SK-N-SH (cell line): ENCODE data around the gene C1orf35. TPM values are rescaled to one million over a fixed set of nuclear protein-coding genes. Genes with fewer than 3 reads are reported as not detected.

Source experiments
- CTCF ChIA-PET: fragments of 300-600, 350-600 bp; formaldehyde crosslinking; extraction: SDS; loops from one replicate; lab custom pipeline; 2021; lab: Yijun Ruan, JAX
- POLR2A ChIA-PET: fragments of 350-600 bp; sonication (Branson Sonifier 250); formaldehyde crosslinking; extraction: SDS; loops from one replicate; lab custom pipeline; 2020; ENCODE audit warnings: antibody characterized with exemption, inconsistent platforms; lab: Yijun Ruan, JAX
- DNase-seq: peaks from one replicate; pipeline ENCODE4 v3.0.0; 2012
- H2AFZ ChIP-seq: fragments of 200-600 bp; sonication (generic); 2 replicates; pipeline ENCODE4 v1.8.1; 2016; ENCODE audit warnings: antibody characterized with exemption, mild to moderate bottlenecking, low read depth
- H3F3A ChIP-seq: fragments of 200-600 bp; sonication (generic); replicated peaks from 2 replicates; pipeline ENCODE3; 2016; ENCODE audit warnings: antibody characterized with exemption, mild to moderate bottlenecking; ENCODE audit not compliant: insufficient read depth
- H3K27ac ChIP-seq, 2 experiments: fragments of 200-500 bp in 1 of 2; fragments of 200-600 bp in 1 of 2; sonication (Bioruptor generic) in 1 of 2; sonication (generic), shearing (Covaris generic) in 1 of 2; 2 replicates each; pipeline versions ENCODE4 v1.5.1 to v1.6.1; 2014 to 2016; ENCODE audit warnings: low read depth in 2 of 2, inconsistent platforms in 1 of 2, low read length in 1 of 2, mild to moderate bottlenecking in 1 of 2, mixed read lengths in 1 of 2
- H3K27me3 ChIP-seq: fragments of 200-600 bp; sonication (generic), shearing (Covaris generic); 2 replicates; pipeline ENCODE4 v1.6.1; 2016; ENCODE audit warnings: mixed run types; ENCODE audit not compliant: insufficient read depth
- H3K36me3 ChIP-seq, 2 experiments: fragments of 200-500 bp in 1 of 2; fragments of 200-600 bp in 1 of 2; sonication (Bioruptor generic) in 1 of 2; sonication (generic) in 1 of 2; replicated peaks in 1 of 2; 2 replicates each; pipeline versions ENCODE3 to v1.5.1; 2014 to 2016; ENCODE audit warnings: low read length in 1 of 2, mild to moderate bottlenecking in 1 of 2; ENCODE audit not compliant: insufficient read depth in 2 of 2, control insufficient read depth in 1 of 2
- H3K4me1 ChIP-seq, 2 experiments: fragments of 200-500 bp in 1 of 2; fragments of 200-600 bp in 1 of 2; sonication (Bioruptor generic) in 1 of 2; sonication (generic), shearing (Covaris generic) in 1 of 2; 2 replicates each; pipeline versions ENCODE4 v1.5.1 to v1.6.1; 2014 to 2016; ENCODE audit warnings: low read depth in 1 of 2, low read length in 1 of 2, mixed run types in 1 of 2; ENCODE audit not compliant: insufficient read depth in 2 of 2, control insufficient read depth in 1 of 2
- H3K4me2 ChIP-seq: fragments of 200-600 bp; sonication (generic), shearing (Covaris generic); 2 replicates; pipeline ENCODE4 v1.6.1; 2017; ENCODE audit warnings: mixed run types
- H3K4me3 ChIP-seq, 2 experiments: fragments of 200-500 bp in 1 of 2; fragments of 200-600 bp in 1 of 2; sonication (Bioruptor generic) in 1 of 2; sonication (generic), shearing (Covaris generic) in 1 of 2; 2 replicates each; pipeline versions ENCODE4 v1.5.1 to v1.8.1; 2014 to 2016; ENCODE audit warnings: low read depth in 2 of 2, inconsistent platforms in 1 of 2, low read length in 1 of 2, mild to moderate bottlenecking in 1 of 2, mixed read lengths in 1 of 2, moderate library complexity in 1 of 2
- H3K79me2 ChIP-seq: fragments of 200-600 bp; sonication (generic); 2 replicates; pipeline ENCODE4 v1.8.1; 2017; ENCODE audit warnings: mild to moderate bottlenecking; ENCODE audit not compliant: insufficient read depth
- H3K9ac ChIP-seq: fragments of 200-600 bp; sonication (generic); 2 replicates; pipeline ENCODE4 v1.6.1; 2017; ENCODE audit warnings: mixed run types
- H3K9me2 ChIP-seq: fragments of 200-600 bp; sonication (generic); 2 replicates; pipeline ENCODE4 v1.6.1; 2017; ENCODE audit warnings: mixed run types
- H3K9me3 ChIP-seq: fragments of 200-600 bp; sonication (generic); 2 replicates; pipeline ENCODE4 v1.6.1; 2017; ENCODE audit warnings: mixed run types, mild to moderate bottlenecking, moderate library complexity
- H4K20me1 ChIP-seq: fragments of 200-600 bp; sonication (generic); 2 replicates; pipeline ENCODE4 v1.6.1; 2017; ENCODE audit warnings: mild to moderate bottlenecking, mixed run types; ENCODE audit not compliant: insufficient read depth
- CHD2 ChIP-seq: fragments of 150-350 bp; IDR thresholded peaks from 2 replicates; pipeline ENCODE4 v1.6.1; 2018; ENCODE audit warnings: low read length; ENCODE audit not compliant: partially characterized antibody
- FOXM1 ChIP-seq: IDR thresholded peaks from 2 replicates; pipeline ENCODE4 v1.4.0; 2012; ENCODE audit warnings: low read depth, mild to moderate bottlenecking
- GABPA ChIP-seq: IDR thresholded peaks from 2 replicates; pipeline ENCODE4 v1.4.0; 2012; ENCODE audit warnings: low read depth, mild to moderate bottlenecking
- GATA2 ChIP-seq: sonication (generic); formaldehyde crosslinking; IDR thresholded peaks from 2 replicates; pipeline ENCODE4 v1.5.0; 2020; ENCODE audit warnings: mild to moderate bottlenecking, missing genetic modification reagents
- MXI1 ChIP-seq: IDR thresholded peaks from 2 replicates; pipeline ENCODE4 v1.6.1; 2012; ENCODE audit warnings: mild to moderate bottlenecking, low read depth, low read length, improper control_type of control experiment
- RFX5 ChIP-seq: IDR thresholded peaks from 2 replicates; pipeline ENCODE4 v1.6.1; 2012; ENCODE audit warnings: mild to moderate bottlenecking, improper control_type of control experiment, low read length
- RXRA ChIP-seq: IDR thresholded peaks from 2 replicates; pipeline ENCODE4 v1.4.0; 2012; ENCODE audit warnings: low read depth, mild to moderate bottlenecking, borderline replicate concordance
- SIN3A ChIP-seq: IDR thresholded peaks from 2 replicates; pipeline ENCODE4 v1.6.1; 2012; ENCODE audit warnings: low read depth, mild to moderate bottlenecking, low read length, moderate library complexity, borderline replicate concordance
- SMC3 ChIP-seq: IDR thresholded peaks from 2 replicates; pipeline ENCODE4 v1.6.1; 2012; ENCODE audit warnings: low read depth, low read length, improper control_type of control experiment
- WGBS: methylation state at CpG from one replicate; pipeline ENCODE4 v1.1.6; 2017; ENCODE audit warnings: low lambda C conversion rate; 5-methylcytosine and 5-hydroxymethylcytosine counted together
- polyA plus RNA-seq, 3 experiments: library from polyadenylated mRNA; depleted of rRNA; stranded (reverse); fragments of >200 nt; gene quantifications; 2 replicates each; pipeline ENCODE4 v1.2.3, GENCODE V29; 2012
- TF ChIP-seq, protein P1 (sequence below): IDR thresholded peaks from 2 replicates; pipeline ENCODE4 v1.6.1; 2012; ENCODE audit warnings: mild to moderate bottlenecking, low read depth, low read length, moderate library complexity
- TF ChIP-seq, protein P2 (sequence below): fragments of 150-350 bp; IDR thresholded peaks from 2 replicates; pipeline ENCODE4 v1.6.1; 2017; ENCODE audit warnings: antibody characterized with exemption, low read length, low read depth, borderline replicate concordance
- TF ChIP-seq, protein P3 (sequence below): IDR thresholded peaks from 2 replicates; pipeline ENCODE4 v1.4.0; 2012; ENCODE audit warnings: low read depth, borderline replicate concordance
- TF ChIP-seq, protein P4 (sequence below): IDR thresholded peaks from 2 replicates; pipeline ENCODE4 v1.4.0; 2012; ENCODE audit warnings: low read depth, borderline replicate concordance

C1orf35 gene
- polyA plus RNA-seq, 1 of the 3 experiments (the other 2 are of a cell fraction), result 42.9 TPM

DNA sequence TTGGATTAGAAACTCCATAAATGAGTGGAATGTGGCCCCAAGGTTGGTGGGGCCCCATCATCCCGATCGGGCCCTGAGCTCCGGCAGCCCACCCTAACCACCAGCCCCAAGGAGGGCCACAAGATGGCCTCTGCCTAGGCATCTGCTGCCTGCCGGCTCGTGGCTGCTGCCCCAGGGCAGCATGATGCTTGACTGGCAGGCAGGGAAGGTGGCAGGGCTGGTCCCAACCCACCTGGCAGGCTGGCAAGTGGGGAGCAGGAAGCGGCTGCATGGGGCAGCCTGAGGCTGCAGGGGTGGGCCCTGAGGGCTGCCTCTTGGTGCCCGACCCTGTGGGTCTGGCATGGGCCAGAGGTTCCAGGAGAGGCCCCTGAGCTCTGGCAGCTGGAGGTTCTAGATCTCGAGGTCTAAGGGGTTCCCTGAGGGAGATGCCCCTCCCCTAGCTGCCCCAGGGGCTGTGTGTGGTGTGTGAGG is 45.8 kb upstream of the C1orf35 start:
- H3K27ac ChIP-seq, result no peak overlapping the region; a peak in 1 of 4 replicates
- no peaks in the 10 kb centered on the region for H3K9me2 ChIP-seq
- TF ChIP-seq, protein P1, sequence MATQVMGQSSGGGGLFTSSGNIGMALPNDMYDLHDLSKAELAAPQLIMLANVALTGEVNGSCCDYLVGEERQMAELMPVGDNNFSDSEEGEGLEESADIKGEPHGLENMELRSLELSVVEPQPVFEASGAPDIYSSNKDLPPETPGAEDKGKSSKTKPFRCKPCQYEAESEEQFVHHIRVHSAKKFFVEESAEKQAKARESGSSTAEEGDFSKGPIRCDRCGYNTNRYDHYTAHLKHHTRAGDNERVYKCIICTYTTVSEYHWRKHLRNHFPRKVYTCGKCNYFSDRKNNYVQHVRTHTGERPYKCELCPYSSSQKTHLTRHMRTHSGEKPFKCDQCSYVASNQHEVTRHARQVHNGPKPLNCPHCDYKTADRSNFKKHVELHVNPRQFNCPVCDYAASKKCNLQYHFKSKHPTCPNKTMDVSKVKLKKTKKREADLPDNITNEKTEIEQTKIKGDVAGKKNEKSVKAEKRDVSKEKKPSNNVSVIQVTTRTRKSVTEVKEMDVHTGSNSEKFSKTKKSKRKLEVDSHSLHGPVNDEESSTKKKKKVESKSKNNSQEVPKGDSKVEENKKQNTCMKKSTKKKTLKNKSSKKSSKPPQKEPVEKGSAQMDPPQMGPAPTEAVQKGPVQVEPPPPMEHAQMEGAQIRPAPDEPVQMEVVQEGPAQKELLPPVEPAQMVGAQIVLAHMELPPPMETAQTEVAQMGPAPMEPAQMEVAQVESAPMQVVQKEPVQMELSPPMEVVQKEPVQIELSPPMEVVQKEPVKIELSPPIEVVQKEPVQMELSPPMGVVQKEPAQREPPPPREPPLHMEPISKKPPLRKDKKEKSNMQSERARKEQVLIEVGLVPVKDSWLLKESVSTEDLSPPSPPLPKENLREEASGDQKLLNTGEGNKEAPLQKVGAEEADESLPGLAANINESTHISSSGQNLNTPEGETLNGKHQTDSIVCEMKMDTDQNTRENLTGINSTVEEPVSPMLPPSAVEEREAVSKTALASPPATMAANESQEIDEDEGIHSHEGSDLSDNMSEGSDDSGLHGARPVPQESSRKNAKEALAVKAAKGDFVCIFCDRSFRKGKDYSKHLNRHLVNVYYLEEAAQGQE, result no peak
- TF ChIP-seq, protein P2, sequence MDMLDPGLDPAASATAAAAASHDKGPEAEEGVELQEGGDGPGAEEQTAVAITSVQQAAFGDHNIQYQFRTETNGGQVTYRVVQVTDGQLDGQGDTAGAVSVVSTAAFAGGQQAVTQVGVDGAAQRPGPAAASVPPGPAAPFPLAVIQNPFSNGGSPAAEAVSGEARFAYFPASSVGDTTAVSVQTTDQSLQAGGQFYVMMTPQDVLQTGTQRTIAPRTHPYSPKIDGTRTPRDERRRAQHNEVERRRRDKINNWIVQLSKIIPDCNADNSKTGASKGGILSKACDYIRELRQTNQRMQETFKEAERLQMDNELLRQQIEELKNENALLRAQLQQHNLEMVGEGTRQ, result no peak
- TF ChIP-seq CHD2 (no peak), SIN3A (no peak), RXRA (no peak), SMC3 (no peak), GABPA (no peak), FOXM1 (no peak), GATA2 (CRISPR knock-in tag) (no peak), RFX5 (no peak), MXI1 (no peak)
- TF ChIP-seq, protein P3, sequence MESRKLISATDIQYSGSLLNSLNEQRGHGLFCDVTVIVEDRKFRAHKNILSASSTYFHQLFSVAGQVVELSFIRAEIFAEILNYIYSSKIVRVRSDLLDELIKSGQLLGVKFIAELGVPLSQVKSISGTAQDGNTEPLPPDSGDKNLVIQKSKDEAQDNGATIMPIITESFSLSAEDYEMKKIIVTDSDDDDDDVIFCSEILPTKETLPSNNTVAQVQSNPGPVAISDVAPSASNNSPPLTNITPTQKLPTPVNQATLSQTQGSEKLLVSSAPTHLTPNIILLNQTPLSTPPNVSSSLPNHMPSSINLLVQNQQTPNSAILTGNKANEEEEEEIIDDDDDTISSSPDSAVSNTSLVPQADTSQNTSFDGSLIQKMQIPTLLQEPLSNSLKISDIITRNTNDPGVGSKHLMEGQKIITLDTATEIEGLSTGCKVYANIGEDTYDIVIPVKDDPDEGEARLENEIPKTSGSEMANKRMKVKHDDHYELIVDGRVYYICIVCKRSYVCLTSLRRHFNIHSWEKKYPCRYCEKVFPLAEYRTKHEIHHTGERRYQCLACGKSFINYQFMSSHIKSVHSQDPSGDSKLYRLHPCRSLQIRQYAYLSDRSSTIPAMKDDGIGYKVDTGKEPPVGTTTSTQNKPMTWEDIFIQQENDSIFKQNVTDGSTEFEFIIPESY, result no peak
- TF ChIP-seq, protein P4, sequence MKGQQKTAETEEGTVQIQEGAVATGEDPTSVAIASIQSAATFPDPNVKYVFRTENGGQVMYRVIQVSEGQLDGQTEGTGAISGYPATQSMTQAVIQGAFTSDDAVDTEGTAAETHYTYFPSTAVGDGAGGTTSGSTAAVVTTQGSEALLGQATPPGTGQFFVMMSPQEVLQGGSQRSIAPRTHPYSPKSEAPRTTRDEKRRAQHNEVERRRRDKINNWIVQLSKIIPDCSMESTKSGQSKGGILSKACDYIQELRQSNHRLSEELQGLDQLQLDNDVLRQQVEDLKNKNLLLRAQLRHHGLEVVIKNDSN, result no peak
- no peaks in the 10 kb centered on the region for H3K27me3 ChIP-seq
- no peaks in the 10 kb centered on the region for H3F3A ChIP-seq
- no peak overlapping the region for H3K9ac ChIP-seq
- POLR2A ChIA-PET, result interaction anchor here (1.0 kb wide), 1 partner anchor 16 kb away, joined by 4 read pairs; the partner anchor contains the start of gene IBA57
- CTCF ChIA-PET, result interaction anchor here (1.2 kb wide), 1 partner anchor 16 kb away, joined by 3 read pairs; the partner anchor contains the start of gene IBA57
- no peak for DNase-seq
- no peak overlapping the region for H3K4me3 ChIP-seq
- H3K36me3 ChIP-seq, result peaks cover 0 to 36% of the 10 kb centered on the region in 2 experiments
- H3K9me3 ChIP-seq, result no peaks in the 10 kb centered on the region
- H4K20me1 ChIP-seq, result peaks cover 37% of the 10 kb centered on the region
- H2AFZ ChIP-seq, result no peak overlapping the region
- peaks cover 31% of the 10 kb centered on the region for H3K79me2 ChIP-seq
- WGBS, result 100% methylated on average over 3 of the region's 8 CpGs
- no peak overlapping the region for H3K4me2 ChIP-seq
- peaks cover 0 to 12% of the 10 kb centered on the region in 2 experiments; a peak in 1 of 4 replicates for H3K4me1 ChIP-seq
